ENCODE measurements around the gene TRAF2.
"Not testable (repeated sequence)": the region's sequence is repeated elsewhere in the genome, so short reads cannot be mapped to it uniquely, and the experiment has no call there.

Gene TRAF2
- 30.2 reads per million, percentile 56 among the genes with 10 or more reads in this experiment for total RNA-seq

GRCh38 chr9:136885950-136886578 lies at the start of gene TRAF2:
Gene TRAF2 (plus strand): TSS chr9:136886516. CDS start chr9:136898741, 12,225 bp downstream.
- peak; percentile 96 for DNase-seq

- no peak for DNase-seq
Measured at GRCh38 chr9:136837146-136837855, 49.0 kb upstream of the TRAF2 start.

- DNase-seq = not testable (repeated sequence)
Measured at GRCh38 chr9:136837856-136838277, 48.4 kb upstream of the TRAF2 start.

GRCh38 chr9:136838314-136839228 lies 47.7 kb upstream of the TRAF2 start:
- DNase-seq = no peak

- no peak for DNase-seq
Measured at GRCh38 chr9:136839229-136840139, 46.8 kb upstream of the TRAF2 start.

GRCh38 chr9:136840140-136840876 lies 46.0 kb upstream of the TRAF2 start:
- DNase-seq = no peak

- no peak for DNase-seq
Measured at GRCh38 chr9:136840877-136841645, 45.3 kb upstream of the TRAF2 start.

- DNase-seq = not testable (repeated sequence)
Measured at GRCh38 chr9:136841646-136842379, 44.5 kb upstream of the TRAF2 start.

GRCh38 chr9:136842380-136842948 lies 43.9 kb upstream of the TRAF2 start, which contains the start of gene AJM1:
Gene AJM1 (plus strand): TSS chr9:136842478. CDS start chr9:136844415, 1,937 bp downstream.
- peak; percentile 74 for DNase-seq

GRCh38 chr9:136843159-136843800 lies 43.0 kb upstream of the TRAF2 start:
- not testable (repeated sequence) for DNase-seq

- peak; percentile 41 for DNase-seq
Measured at GRCh38 chr9:136843801-136844740, 42.2 kb upstream of the TRAF2 start.

- DNase-seq = no peak
Measured at GRCh38 chr9:136844761-136845464, 41.4 kb upstream of the TRAF2 start.

- no peak for DNase-seq
Measured at GRCh38 chr9:136845465-136846260, 40.7 kb upstream of the TRAF2 start.

GRCh38 chr9:136846376-136847087 lies 39.8 kb upstream of the TRAF2 start:
- DNase-seq = no peak

GRCh38 chr9:136847088-136847825 lies 39.1 kb upstream of the TRAF2 start:
- DNase-seq = no peak

Measured in effector CD4-positive, alpha-beta T cell (primary cell).